ENCODE data around the gene AOPEP. TPM values are rescaled to one million over a fixed set of nuclear protein-coding genes. Genes with fewer than 3 reads are reported as not detected.

The AOPEP gene
- total and polyA plus RNA-seq, 9 of the 15 experiments (the other 6 are each of a cell fraction or from before 2014, with no cell fraction given), result 4.5 to 19.3 (median 13.5) TPM

DNA sequence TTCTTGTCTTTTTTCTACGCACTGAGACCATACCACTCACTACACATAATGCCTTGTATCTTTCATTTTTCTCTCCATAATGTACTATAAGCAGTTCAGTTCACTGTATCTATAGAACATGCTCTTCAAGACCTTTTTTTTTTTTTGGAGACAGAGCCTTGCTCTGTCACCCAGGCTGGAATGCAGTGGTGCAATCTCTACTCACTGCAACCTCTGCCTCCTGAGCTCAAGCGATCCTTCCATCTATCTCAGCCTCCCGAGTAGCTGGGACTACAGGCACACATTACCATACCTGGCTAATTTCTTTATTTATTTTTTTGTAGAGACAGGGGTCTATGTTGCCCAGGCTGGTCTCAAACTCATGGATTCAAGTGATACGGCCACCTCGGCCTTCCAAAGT lies 382.3 kb downstream of the AOPEP start:
- Histone ChIP-seq H3K4me1 (replicated peaks in 1 of 2; ENCODE audit: control insufficient read depth in 2 of 2, insufficient read depth in 2 of 2, low read length in 2 of 2) (peaks cover 0 to 3% of the 10 kb centered on the region in 2 experiments; a peak in 1 of 5 replicates), H3K9me1 (ENCODE audit: control insufficient read depth, insufficient read depth, low read length) (no peaks in the 10 kb centered on the region), H3K9me3 (replicated peaks; ENCODE audit: control insufficient read depth, insufficient read depth, low read depth, low read length) (no peaks in the 10 kb centered on the region), H3K79me2 (ENCODE audit: control insufficient read depth, insufficient read depth, low read length) (no peaks in the 10 kb centered on the region), H3K27ac (ENCODE audit: extremely low read depth, low read depth, low read length) (no peak overlapping the region), H4K20me1 (replicated peaks; ENCODE audit: control insufficient read depth, insufficient read depth, low read length) (no peaks in the 10 kb centered on the region), H2AFZ (ENCODE audit: low read depth, low read length) (no peak overlapping the region), H3K4me2 (ENCODE audit: insufficient read depth, low read length) (no peak overlapping the region), H3K27me3 (ENCODE audit: control insufficient read depth in 2 of 2, insufficient read depth in 2 of 2, low read length in 2 of 2) (no peaks in the 10 kb centered on the region), H3K9ac (ENCODE audit: insufficient read depth in 1 of 2, low read depth in 2 of 2, low read length in 2 of 2) (no peak overlapping the region), H3K4me3 (no peak overlapping the region), H3K36me3 (ENCODE audit: control insufficient read depth, insufficient read depth, low read length) (peaks cover 16% of the 10 kb centered on the region; the same call in 1 of the 3 replicates)
- POLR2A ChIA-PET, result no interaction called here
- intact Hi-C loops (cut with micrococcal nuclease), result no loop called here
- TF ChIP-seq, protein P1, sequence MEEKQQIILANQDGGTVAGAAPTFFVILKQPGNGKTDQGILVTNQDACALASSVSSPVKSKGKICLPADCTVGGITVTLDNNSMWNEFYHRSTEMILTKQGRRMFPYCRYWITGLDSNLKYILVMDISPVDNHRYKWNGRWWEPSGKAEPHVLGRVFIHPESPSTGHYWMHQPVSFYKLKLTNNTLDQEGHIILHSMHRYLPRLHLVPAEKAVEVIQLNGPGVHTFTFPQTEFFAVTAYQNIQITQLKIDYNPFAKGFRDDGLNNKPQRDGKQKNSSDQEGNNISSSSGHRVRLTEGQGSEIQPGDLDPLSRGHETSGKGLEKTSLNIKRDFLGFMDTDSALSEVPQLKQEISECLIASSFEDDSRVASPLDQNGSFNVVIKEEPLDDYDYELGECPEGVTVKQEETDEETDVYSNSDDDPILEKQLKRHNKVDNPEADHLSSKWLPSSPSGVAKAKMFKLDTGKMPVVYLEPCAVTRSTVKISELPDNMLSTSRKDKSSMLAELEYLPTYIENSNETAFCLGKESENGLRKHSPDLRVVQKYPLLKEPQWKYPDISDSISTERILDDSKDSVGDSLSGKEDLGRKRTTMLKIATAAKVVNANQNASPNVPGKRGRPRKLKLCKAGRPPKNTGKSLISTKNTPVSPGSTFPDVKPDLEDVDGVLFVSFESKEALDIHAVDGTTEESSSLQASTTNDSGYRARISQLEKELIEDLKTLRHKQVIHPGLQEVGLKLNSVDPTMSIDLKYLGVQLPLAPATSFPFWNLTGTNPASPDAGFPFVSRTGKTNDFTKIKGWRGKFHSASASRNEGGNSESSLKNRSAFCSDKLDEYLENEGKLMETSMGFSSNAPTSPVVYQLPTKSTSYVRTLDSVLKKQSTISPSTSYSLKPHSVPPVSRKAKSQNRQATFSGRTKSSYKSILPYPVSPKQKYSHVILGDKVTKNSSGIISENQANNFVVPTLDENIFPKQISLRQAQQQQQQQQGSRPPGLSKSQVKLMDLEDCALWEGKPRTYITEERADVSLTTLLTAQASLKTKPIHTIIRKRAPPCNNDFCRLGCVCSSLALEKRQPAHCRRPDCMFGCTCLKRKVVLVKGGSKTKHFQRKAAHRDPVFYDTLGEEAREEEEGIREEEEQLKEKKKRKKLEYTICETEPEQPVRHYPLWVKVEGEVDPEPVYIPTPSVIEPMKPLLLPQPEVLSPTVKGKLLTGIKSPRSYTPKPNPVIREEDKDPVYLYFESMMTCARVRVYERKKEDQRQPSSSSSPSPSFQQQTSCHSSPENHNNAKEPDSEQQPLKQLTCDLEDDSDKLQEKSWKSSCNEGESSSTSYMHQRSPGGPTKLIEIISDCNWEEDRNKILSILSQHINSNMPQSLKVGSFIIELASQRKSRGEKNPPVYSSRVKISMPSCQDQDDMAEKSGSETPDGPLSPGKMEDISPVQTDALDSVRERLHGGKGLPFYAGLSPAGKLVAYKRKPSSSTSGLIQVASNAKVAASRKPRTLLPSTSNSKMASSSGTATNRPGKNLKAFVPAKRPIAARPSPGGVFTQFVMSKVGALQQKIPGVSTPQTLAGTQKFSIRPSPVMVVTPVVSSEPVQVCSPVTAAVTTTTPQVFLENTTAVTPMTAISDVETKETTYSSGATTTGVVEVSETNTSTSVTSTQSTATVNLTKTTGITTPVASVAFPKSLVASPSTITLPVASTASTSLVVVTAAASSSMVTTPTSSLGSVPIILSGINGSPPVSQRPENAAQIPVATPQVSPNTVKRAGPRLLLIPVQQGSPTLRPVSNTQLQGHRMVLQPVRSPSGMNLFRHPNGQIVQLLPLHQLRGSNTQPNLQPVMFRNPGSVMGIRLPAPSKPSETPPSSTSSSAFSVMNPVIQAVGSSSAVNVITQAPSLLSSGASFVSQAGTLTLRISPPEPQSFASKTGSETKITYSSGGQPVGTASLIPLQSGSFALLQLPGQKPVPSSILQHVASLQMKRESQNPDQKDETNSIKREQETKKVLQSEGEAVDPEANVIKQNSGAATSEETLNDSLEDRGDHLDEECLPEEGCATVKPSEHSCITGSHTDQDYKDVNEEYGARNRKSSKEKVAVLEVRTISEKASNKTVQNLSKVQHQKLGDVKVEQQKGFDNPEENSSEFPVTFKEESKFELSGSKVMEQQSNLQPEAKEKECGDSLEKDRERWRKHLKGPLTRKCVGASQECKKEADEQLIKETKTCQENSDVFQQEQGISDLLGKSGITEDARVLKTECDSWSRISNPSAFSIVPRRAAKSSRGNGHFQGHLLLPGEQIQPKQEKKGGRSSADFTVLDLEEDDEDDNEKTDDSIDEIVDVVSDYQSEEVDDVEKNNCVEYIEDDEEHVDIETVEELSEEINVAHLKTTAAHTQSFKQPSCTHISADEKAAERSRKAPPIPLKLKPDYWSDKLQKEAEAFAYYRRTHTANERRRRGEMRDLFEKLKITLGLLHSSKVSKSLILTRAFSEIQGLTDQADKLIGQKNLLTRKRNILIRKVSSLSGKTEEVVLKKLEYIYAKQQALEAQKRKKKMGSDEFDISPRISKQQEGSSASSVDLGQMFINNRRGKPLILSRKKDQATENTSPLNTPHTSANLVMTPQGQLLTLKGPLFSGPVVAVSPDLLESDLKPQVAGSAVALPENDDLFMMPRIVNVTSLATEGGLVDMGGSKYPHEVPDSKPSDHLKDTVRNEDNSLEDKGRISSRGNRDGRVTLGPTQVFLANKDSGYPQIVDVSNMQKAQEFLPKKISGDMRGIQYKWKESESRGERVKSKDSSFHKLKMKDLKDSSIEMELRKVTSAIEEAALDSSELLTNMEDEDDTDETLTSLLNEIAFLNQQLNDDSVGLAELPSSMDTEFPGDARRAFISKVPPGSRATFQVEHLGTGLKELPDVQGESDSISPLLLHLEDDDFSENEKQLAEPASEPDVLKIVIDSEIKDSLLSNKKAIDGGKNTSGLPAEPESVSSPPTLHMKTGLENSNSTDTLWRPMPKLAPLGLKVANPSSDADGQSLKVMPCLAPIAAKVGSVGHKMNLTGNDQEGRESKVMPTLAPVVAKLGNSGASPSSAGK (IDR thresholded peaks at IDR 0.05), result no peak
- TF ChIP-seq RBM15 (IDR thresholded peaks at IDR 0.05; ENCODE audit: insufficient read depth, low read length), result no peak
- no peak for TF ChIP-seq RBM17 (IDR thresholded peaks at IDR 0.05; ENCODE audit: borderline replicate concordance, low read depth, low read length)
- DNase-seq (ENCODE audit: extremely low read depth in 1 of 4, low spot score in 3 of 4) (no peak), ATAC-seq (no peak), FAIRE-seq (no peak)
- 87% methylated on average over 5 of the region's 5 CpGs for whole genome bisulfite sequencing (ENCODE audit: insufficient coverage, low coverage, missing lambda C conversion rate)
- no TSS peak for BruUV-seq (replicated peaks)
- CTCF ChIA-PET (ENCODE audit: low intra/inter-chr PET ratio), result no interaction called here
- in situ Hi-C loops (cut with MboI), result no loop called here

Data from K562 (cell line).